ENCODE results near the gene C22orf15. TPM values are rescaled to one million over a fixed set of nuclear protein-coding genes. Genes with fewer than 3 reads are reported as not detected.

Gene C22orf15
- total RNA-seq, 8 experiments from 2014 or later, result 0.15 to 5.1 (median 1.6) TPM

DNA sequence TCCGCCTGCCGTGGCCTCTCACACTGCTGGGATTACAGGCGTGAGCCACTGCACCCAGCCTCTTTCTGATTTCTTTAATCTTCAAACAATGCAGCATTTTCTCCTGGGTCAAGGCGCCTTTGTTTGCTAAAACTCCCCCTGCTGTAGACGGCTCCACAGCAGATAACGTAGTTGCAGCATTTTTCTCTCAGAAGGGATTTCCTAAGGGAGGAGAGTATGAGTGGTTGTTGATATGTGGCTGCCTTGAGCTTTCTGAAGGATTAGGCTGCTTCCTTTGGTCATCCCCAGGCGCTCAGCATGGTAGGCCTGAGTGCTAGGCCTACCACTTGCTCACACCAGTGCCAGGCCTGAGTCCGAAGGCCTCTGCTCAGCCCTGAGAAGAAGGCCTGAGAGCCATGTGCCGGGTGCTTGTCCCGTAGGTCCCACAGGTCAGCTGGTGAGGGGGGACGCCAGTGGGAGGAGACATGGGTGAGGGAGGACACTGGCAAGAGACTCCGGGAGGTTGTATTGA lies 42.0 kb downstream of the C22orf15 start:
- in situ Hi-C loops (cut with MboI; ENCODE audit: low pct_unique_long_range_greater_than_20kb in 2 of 9, low sequenced_read_pairs in 9 of 9, unreplicated experiment in 9 of 9), result no loop called here
- WGBS, 10 experiments, result 80 to 100% (median 89%) methylated on average over 1 to 8 of the region's 12 CpGs; no CpG with 5 or more reads in 4 of the 10 experiments
- no peak overlapping the region for H3K4me3 ChIP-seq
- no peak for ATAC-seq (replicated peaks in 6 of 8)
- H3K4me1 ChIP-seq (replicated peaks in 1 of 2), result peaks cover 0 to 8% of the 10 kb centered on the region in 2 donors
- H3K27ac ChIP-seq, result no peak overlapping the region

DNA sequence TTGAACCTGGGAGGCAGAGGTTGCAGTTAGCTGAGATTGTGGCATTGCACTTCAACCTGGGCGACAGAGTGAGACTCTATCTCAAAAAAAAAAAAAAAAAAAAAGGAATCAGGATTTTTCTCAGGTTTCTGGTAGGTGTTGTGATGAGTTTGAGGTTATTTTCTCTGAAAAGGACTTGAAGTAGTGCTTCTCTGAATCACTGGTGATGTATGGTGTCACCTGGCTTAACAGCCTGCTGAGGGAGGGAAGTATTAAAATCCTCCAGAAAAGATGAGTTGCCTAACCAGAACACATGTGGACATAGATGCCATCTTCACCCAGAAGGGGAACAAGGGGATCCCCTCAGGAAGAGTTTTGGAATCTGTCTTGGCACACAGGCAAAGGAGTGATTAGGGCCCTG lies 44.0 kb downstream of the C22orf15 start:
- in situ Hi-C loops (cut with MboI; ENCODE audit: low pct_unique_long_range_greater_than_20kb in 2 of 9, low sequenced_read_pairs in 9 of 9, unreplicated experiment in 9 of 9), result no loop called here
- Histone ChIP-seq H3K4me1 (replicated peaks in 1 of 2) (peaks cover 0 to 8% of the 10 kb centered on the region in 2 donors), H3K4me3 (no peak overlapping the region), H3K27ac (no peak overlapping the region)
- no peak for ATAC-seq (replicated peaks in 6 of 8)
- no CpG with 5 or more reads among the region's 1 CpG for WGBS, 10 experiments

- no peak overlapping the region for H3K27ac ChIP-seq
Measured at GRCh38 chr22:23812378-23812777, 49.6 kb downstream of the C22orf15 start.

More at GRCh38 chr22:23812378-23812777, 49.6 kb downstream of the C22orf15 start:
- 84 to 100% (median 100%) methylated on average over 1 to 4 of the region's 4 CpGs for WGBS, 10 experiments
- in situ Hi-C loops (cut with MboI; ENCODE audit: low pct_unique_long_range_greater_than_20kb in 2 of 9, low sequenced_read_pairs in 9 of 9, unreplicated experiment in 9 of 9), result no loop called here
- no peak for ATAC-seq (replicated peaks in 6 of 8)
- no peaks in the 10 kb centered on the region for H3K4me1 ChIP-seq (replicated peaks in 1 of 2)
- H3K4me3 ChIP-seq, result no peak overlapping the region

Other genes starting within 250 kb of the C22orf15 start
- under 1 TPM in 1 of 8 experiments, not detected in 7; 0.47 TPM for gene IGLL1, start 182.7 kb upstream of the C22orf15 start, total RNA-seq
- under 1 TPM in 5 of 8 experiments, not detected in 3; 0.11 to 0.94 (median 0.36) TPM for gene DRICH1, start 130.7 kb upstream of the C22orf15 start, total RNA-seq
- gene RGL4, start 72.0 kb upstream of the C22orf15 start, total RNA-seq, result 1 to 10 TPM in 2 of 8 experiments, under 1 TPM in 6; 0.33 to 2.1 (median 0.43) TPM
- 10 to 100 TPM in 2 of 8 experiments, 1 to 10 TPM in 6; 5.7 to 11.1 (median 7.8) TPM for gene ZNF70, start 11.9 kb upstream of the C22orf15 start, total RNA-seq
- 1 to 10 TPM in 3 of 8 experiments, under 1 TPM in 3, not detected in 2; 0.71 to 1.7 (median 1.1) TPM for gene VPREB3, start 8.6 kb upstream of the C22orf15 start, total RNA-seq
- 100 to 1,000 TPM in 2 of 8 experiments, 10 to 100 TPM in 6; 35.7 to 201 (median 54.1) TPM for gene CHCHD10, start 5.0 kb downstream of the C22orf15 start, total RNA-seq
- gene MMP11, start 9.9 kb downstream of the C22orf15 start, total RNA-seq, result 10 to 100 TPM in 3 of 8 experiments, 1 to 10 TPM in 5; 1.4 to 35.0 (median 8.2) TPM
- 100 to 1,000 TPM in 4 of 8 experiments, 10 to 100 TPM in 4; 58.9 to 177 (median 101) TPM for gene SMARCB1, start 24.0 kb downstream of the C22orf15 start, total RNA-seq
- 1 to 10 TPM in 5 of 8 experiments, under 1 TPM in 3; 0.54 to 9.5 (median 1.9) TPM for gene DERL3, start 76.0 kb downstream of the C22orf15 start, total RNA-seq
- 10 to 100 TPM; 17.7 to 25.6 (median 22.3) TPM for gene SLC2A11, start 94.9 kb downstream of the C22orf15 start, total RNA-seq
- 100 to 1,000 TPM; 658 to 944 (median 839) TPM for gene MIF, start 131.4 kb downstream of the C22orf15 start, total RNA-seq
- gene GSTT2B, start 198.2 kb downstream of the C22orf15 start, total RNA-seq, result 10 to 100 TPM in 1 of 8 experiments, 1 to 10 TPM in 3, under 1 TPM in 1, not detected in 3; 0.36 to 19.5 (median 3.3) TPM
- gene DDTL, start 203.9 kb downstream of the C22orf15 start, total RNA-seq, result 10 to 100 TPM in 1 of 8 experiments, 1 to 10 TPM in 7; 1.7 to 10.5 (median 2.7) TPM
- 100 to 1,000 TPM in 7 of 8 experiments, 10 to 100 TPM in 1; 86.6 to 218 (median 126) TPM for gene DDT, start 211.5 kb downstream of the C22orf15 start, total RNA-seq
- gene GSTT2, start 217.1 kb downstream of the C22orf15 start, total RNA-seq, result 1 to 10 TPM in 1 of 8 experiments, not detected in 7; 4.3 TPM
- gene GSTT4, start 242.5 kb downstream of the C22orf15 start, total RNA-seq, result under 1 TPM in 2 of 8 experiments, not detected in 6; 0.05 to 0.62 TPM
- 10 to 100 TPM; 23.0 to 64.0 (median 43.3) TPM for gene CABIN1, start 248.3 kb downstream of the C22orf15 start, total RNA-seq